GM19328 (cell line): ENCODE measurements around the gene CCL8.

Source experiments
- ATAC-seq: cut with Tn5 transposase; IDR thresholded peaks from one replicate; pipeline ENCODE4 v1.9.1; 2021; ENCODE audit warnings: mild to moderate bottlenecking, moderate library complexity; ENCODE audit not compliant: unreplicated experiment

CCL8 gene

DNA sequence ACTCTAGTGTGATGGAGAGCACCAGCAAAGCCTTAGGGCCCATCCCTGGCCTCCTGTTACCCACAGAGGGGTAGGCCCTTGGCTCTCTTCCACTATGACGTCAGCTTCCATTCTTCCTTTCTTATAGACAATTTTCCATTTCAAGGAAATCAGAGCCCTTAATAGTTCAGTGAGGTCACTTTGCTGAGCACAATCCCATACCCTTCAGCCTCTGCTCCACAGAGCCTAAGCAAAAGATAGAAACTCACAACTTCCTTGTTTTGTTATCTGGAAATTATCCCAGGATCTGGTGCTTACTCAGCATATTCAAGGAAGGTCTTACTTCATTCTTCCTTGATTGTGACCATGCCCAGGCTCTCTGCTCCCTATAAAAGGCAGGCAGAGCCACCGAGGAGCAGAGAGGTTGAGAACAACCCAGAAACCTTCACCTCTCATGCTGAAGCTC is at the start of gene CCL8:
Gene CCL8, plus strand, starts transcription at position 397 of the 445 bp plus-strand sequence. CDS start 67 bp downstream, outside the sequence.
- ATAC-seq, result no peak

DNA sequence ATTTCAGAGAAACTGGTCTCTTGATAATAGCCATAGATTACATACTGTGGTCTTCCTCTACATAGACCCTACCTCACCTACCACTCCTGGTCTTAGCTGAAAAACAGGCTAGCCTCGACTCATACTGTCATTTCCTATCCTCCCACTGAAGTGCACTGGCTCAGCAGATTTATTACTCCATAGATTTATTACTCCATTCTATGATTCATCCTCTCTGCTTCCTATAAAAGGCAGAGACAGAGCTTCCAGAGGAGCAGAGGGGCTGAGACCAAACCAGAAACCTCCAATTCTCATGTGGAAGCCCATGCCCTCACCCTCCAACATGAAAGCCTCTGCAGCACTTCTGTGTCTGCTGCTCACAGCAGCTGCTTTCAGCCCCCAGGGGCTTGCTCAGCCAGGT is 49.3 kb upstream of the CCL8 start, which contains the start of gene CCL7:
Gene CCL7, plus strand, starts transcription at position 253 of the 400 bp plus-strand sequence. Its CDS starts 70 bp downstream, at position 323.
- ATAC-seq, result no peak

DNA sequence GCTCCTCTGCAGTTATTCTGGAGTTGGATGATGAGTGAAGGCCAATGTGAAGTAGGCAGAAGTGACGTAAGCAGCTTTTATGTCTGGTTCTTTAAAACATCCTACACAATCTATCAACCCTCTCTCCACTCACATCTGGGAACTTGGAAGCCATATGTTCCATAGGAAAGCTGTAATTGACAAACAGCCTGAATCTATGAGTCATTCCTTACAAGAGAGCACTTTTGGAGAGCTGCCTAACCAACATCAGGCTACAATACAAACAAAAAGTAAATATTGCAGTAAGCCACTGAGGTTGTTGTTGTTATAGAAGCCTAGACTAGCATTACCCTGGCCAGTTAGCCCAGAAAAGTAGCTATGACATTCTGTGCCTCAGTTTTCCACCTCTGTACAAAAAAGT is 43.4 kb upstream of the CCL8 start:
- ATAC-seq, result no peak

GRCh38 chr17:34276826-34277225 is 42.4 kb upstream of the CCL8 start:
- no peak for ATAC-seq

GRCh38 chr17:34283571-34283970 is 35.7 kb upstream of the CCL8 start:
- ATAC-seq, result no peak

DNA sequence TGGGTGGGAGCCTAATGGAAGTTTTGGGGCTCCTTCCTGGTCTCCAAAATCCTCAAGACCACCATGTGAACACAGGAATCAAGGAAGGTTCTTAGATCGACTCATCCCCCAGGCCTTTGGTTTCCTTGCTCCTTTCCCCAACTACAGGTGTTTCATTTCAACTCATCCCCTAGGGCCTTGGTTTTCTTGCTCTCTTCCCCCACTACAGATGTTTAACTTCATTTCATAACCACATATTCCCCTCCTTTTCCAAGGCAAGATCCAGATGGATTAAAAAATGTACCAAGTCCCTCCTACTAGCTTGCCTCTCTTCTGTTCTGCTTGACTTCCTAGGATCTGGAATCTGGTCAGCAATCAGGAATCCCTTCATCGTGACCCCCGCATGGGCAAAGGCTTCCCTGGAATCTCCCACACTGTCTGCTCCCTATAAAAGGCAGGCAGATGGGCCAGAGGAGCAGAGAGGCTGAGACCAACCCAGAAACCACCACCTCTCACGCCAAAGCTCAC is 33.9 kb upstream of the CCL8 start, which contains the start of gene CCL11:
Gene CCL11, plus strand, starts transcription at position 457 of the 507 bp plus-strand sequence. CDS start 67 bp downstream, outside the sequence.
- no peak for ATAC-seq

DNA sequence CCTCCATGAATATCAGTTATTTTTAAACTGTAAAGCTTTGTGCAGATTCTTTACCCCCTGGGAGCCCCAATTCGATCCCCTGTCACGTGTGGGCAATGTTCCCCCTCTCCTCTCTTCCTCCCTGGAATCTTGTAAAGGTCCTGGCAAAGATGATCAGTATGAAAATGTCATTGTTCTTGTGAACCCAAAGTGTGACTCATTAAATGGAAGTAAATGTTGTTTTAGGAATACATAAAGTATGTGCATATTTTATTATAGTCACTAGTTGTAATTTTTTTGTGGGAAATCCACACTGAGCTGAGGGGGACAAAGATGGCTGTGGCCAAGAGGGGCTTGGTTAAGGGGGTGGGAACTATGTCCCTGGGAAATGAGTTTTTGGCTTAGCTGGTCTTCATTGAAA is 31.4 kb upstream of the CCL8 start:
- no peak for ATAC-seq

DNA sequence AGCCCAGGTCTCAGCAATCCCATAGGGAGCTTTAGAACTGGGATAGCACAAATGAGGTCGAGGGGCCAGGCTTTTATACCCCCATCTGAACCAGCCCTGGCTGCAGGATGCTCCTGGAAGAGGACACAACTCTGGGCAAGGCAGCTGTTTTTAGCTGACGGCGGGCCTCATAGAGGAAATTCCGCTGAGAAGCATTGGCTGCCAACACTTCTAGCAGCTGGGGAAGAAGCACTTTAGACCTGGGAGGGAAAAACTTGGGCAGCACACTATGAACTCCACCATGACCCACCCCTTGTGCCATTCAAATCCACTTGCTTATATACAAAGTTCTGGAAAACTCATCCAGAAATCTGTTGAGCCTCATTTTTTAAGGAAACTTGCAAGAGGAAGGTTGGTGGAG is 28.6 kb upstream of the CCL8 start:
- ATAC-seq, result no peak

GRCh38 chr17:34291721-34292348 is 27.4 kb upstream of the CCL8 start:
- ATAC-seq, result no peak

GRCh38 chr17:34299027-34299426 is 20.2 kb upstream of the CCL8 start:
- ATAC-seq, result no peak

- no peak for ATAC-seq
Measured at GRCh38 chr17:34299956-34300577, 19.2 kb upstream of the CCL8 start.

DNA sequence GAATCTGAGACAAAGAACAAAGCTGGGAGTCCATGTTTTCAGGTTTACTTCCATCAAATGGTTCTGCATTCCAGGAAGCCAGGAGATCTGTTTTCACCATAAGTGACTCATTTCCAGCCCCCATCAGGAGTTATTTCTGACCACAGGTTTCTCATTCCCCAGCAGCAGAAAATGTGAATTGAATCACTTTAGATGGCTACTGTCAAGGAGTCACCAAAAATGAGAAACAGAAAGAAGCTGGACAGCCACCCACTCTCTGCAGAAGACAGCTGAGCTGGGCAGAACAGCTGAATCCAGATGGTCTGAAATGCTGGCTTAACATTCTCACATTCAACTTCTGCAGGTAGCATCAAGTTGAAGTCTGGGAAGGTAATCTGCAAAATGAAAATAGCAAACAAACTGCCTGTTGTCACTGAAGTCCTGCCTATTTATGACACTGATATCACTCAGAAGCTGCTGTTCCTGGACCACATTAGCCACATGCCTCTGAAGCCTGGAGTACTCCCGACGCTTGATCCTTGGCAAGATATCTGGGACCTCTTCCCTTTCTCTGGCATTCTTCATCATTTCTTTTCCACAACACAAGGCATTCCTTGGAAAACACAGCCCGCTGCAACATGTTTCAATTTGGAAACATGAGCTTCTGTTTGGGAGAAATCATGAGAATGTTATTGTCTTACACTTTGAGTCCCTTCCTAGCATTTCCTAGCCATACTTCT is 18.4 kb upstream of the CCL8 start:
- no peak for ATAC-seq

GRCh38 chr17:34301986-34302385 is 17.2 kb upstream of the CCL8 start:
- no peak for ATAC-seq

DNA sequence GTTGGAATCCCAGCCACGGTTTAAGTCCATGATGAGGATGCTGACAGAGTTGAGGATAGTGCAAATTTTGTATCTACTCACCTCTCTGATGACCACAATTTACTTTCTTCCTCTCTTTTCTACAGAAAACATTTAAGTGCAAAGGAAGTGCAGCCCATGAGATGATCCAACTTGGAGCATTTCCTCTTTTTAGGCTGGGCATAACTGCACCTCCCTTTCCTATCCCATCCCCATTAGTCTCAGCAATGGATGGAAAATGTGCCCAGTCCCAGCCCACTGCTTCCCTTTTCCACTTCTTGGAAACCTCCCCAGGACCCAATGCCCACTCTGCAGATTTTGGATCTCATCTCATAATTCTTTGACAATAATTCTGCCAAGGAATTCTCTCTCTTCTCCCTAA is 16.6 kb upstream of the CCL8 start:
- no peak for ATAC-seq

GRCh38 chr17:34303606-34304005 is 15.6 kb upstream of the CCL8 start:
- no peak for ATAC-seq

DNA sequence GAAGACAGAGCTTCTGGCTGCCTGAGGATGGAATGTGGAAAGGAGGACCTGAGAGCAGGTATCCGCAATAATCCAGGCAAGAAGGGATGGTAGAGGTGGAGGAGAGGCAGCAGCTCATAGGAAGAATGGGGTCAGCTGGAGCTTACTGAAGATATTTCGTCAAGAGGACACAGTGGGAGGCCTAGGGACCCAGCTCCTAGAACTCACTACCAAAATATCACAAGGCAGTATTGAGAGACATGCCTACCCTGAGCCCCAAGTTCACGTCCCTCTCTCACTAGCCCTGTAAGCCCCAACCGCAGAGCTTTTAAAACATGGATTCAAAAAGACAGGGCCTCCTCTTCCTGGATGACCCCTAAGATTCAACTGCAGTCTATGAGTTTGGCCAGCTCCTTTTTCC is 14.2 kb upstream of the CCL8 start:
- no peak for ATAC-seq

- no peak for ATAC-seq
Measured at GRCh38 chr17:34305606-34306005, 13.6 kb upstream of the CCL8 start.

DNA sequence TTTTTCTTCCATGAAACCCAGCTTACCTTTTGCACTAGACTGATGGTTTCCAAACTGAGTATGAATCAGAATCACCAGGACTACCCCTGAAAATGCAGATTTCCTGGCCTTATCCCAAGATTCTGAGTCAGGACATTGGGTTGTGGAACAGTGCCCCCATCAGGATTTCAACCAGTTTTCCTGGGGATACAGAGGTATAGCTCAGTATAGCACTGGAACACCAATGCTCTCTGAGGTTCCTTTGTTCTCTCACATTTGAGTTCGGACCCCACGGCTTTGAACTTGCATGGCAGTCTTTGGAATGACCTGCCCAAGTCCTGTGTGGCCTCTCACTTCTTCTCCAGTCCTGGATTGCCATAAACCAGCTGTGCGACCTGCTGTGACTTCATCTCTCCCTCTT is 12.8 kb upstream of the CCL8 start:
- no peak for ATAC-seq

DNA sequence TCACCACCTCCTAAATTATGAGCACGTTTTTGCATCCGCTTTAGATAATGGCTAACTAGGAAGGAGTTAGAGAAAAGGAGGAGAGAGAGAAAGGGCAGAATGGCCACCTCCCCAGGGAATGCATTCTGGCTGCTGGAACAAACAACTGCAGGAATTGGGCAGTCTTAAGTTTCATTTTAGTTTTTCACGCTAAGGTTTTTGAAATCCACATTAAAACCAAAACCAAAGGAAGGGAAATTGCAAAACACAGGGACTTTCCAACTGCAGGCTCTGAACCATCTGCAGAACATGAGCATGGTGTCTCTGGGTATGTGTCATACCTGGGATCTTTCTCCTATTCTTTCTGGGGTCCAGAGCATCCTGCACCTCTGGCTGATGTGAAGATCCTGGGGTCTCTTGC is 12.1 kb upstream of the CCL8 start:
- ATAC-seq, result no peak

GRCh38 chr17:34308371-34308770 is 10.9 kb upstream of the CCL8 start:
- ATAC-seq, result no peak

GRCh38 chr17:34311291-34311690 is 7.9 kb upstream of the CCL8 start:
- ATAC-seq, result no peak

DNA sequence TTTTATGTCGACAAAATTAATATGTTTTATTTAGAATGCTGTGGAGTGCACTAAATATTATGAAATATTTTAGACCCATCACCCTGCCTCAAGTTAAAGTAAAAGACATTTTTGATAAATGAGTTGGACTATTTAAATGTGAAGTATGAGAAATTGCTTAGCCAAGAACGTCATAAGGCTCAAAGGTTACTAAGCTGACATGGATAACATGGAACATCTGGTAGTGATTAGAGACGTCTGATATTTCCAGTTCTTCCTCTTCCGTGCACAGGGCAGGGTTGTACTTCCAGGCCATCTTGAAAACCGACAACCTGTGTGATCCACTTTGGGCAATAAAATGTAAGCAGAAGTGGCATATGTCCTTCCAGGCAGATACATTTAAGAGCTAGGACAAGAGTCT is 7.2 kb upstream of the CCL8 start:
- ATAC-seq, result no peak
